ENCODE results near the gene GATAD2A.

DNA sequence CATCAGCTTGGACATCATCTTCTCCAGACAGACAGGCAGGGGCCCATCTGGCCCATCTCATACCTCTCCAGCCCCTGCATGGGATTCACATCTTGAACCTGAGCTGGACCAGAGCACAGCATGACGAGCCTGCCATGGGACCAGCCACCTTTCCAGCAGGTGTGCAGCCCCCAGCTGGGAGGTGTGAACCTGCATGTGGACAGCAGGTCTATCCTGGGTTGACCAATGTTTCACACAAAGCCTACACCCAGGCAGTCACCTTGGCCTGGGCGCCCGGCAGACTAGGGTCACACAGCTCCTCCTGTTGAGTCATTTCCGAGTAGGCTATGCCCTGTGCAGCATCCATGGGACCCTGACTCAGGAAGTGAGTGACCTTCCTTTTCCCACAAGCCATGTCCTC, 43.4 kb upstream of the GATAD2A start:
- TF ChIP-seq POLR2AphosphoS5 (IDR thresholded peaks at IDR 0.05; ENCODE audit: low read depth, low read length) (no peak), POLR2A (IDR thresholded peaks at IDR 0.05; ENCODE audit: control extremely low read depth in 1 of 2, low read depth in 2 of 2, low read length in 2 of 2) (no peak), YY1 (IDR thresholded peaks at IDR 0.05; ENCODE audit: low read depth, low read length) (no peak)

Measured in H1 (cell line).